Activated B cell treated with CpG ODN at 0.5 μM for 24 hours (primary cell): Measurements from ENCODE around the gene MGAT1. TPM values are rescaled to one million over a fixed set of nuclear protein-coding genes. Genes with fewer than 3 reads are reported as not detected.
A peak's percentile ranks its signal among the peaks of the same experiment; 100 is the strongest.

Experiments
- ATAC-seq: fragments of 200-7000 bp; cut with Tn5 transposase; one replicate; pipeline ENCODE4 v1.10.0; 2021; ENCODE audit warnings: low read depth, mild to moderate bottlenecking, moderate library complexity
- CTCF ChIA-PET: fragments of 350-600 bp; sonication (Branson Sonifier 250); formaldehyde crosslinking; loops from one replicate; lab custom pipeline; 2021; ENCODE audit warnings: antibody characterized with exemption; lab: Charles Lee
- POLR2A ChIA-PET: fragments of 350-600 bp; sonication (Branson Sonifier 250); formaldehyde crosslinking; loops from one replicate; lab custom pipeline; 2021; ENCODE audit warnings: antibody characterized with exemption; lab: Charles Lee
- DNase-seq: peaks from one replicate; pipeline ENCODE4 v3.0.0; 2022
- H3K27ac Mint-ChIP-seq: one replicate; pipeline ENCODE4 v1.8.0; 2020; ENCODE audit warnings: mixed read lengths
- H3K27me3 Mint-ChIP-seq: one replicate; pipeline ENCODE4 v1.8.0; 2021; ENCODE audit warnings: mixed read lengths
- H3K36me3 Mint-ChIP-seq: one replicate; pipeline ENCODE4 v1.8.0; 2021; ENCODE audit warnings: low read depth, mixed read lengths
- H3K4me1 Mint-ChIP-seq: one replicate; pipeline ENCODE4 v1.8.0; 2021; ENCODE audit warnings: mixed read lengths
- H3K4me3 Mint-ChIP-seq: one replicate; pipeline ENCODE4 v1.8.0; 2020; ENCODE audit warnings: mild to moderate bottlenecking, mixed read lengths
- H3K9me3 Mint-ChIP-seq: one replicate; pipeline ENCODE4 v1.8.0; 2020; ENCODE audit warnings: mixed read lengths
- CTCF ChIP-seq: fragments of 200-600 bp; IDR thresholded peaks from one replicate; pipeline ENCODE4 v1.8.0; 2022; ENCODE audit warnings: antibody characterized with exemption, mild to moderate bottlenecking
- intact Hi-C: fragments of 100-400 bp; cut with micrococcal nuclease; formaldehyde crosslinking; loops from one replicate; pipeline ENCODE4 v1.15.1; 2024
- total RNA-seq: library from RNA; stranded (reverse); gene quantifications from 2 replicates; pipeline ENCODE4 v1.2.3, GENCODE V29; 2022

The MGAT1 gene
- total RNA-seq, 1 donor from 2014 or later, result 74.5 TPM

GRCh38 chr5:180797256-180798192 is 5.1 kb downstream of the MGAT1 start:
- peak overlapping the region; percentile 68 for H3K27ac Mint-ChIP-seq
- DNase-seq, result no peak
- H3K36me3 Mint-ChIP-seq, result peaks cover 58% of the 10 kb centered on the region
- ChIA-PET POLR2A (interaction anchor here (1.8 kb wide), 1 partner anchor 34 kb away, joined by 8 read pairs; no protein-coding TSS in a partner anchor), CTCF (no interaction called here)
- TF ChIP-seq CTCF, result no peak
- H3K4me3 Mint-ChIP-seq, result no peak overlapping the region
- no peak for ATAC-seq
- peaks cover 86% of the 10 kb centered on the region for H3K4me1 Mint-ChIP-seq
- H3K9me3 Mint-ChIP-seq, result no peaks in the 10 kb centered on the region
- intact Hi-C loops, result no loop called here
- no peaks in the 10 kb centered on the region for H3K27me3 Mint-ChIP-seq

- intact Hi-C loops, result no loop called here
- Mint-ChIP-seq H3K36me3 (peaks cover 67% of the 10 kb centered on the region), H3K4me3 (no peak overlapping the region)
Observed at GRCh38 chr5:180795771-180796313, 6.8 kb downstream of the MGAT1 start.

GRCh38 chr5:180792965-180793287 is 9.7 kb downstream of the MGAT1 start:
- Mint-ChIP-seq H3K27me3 (no peaks in the 10 kb centered on the region), H3K27ac (peak overlapping the region; percentile 60), H3K4me3 (no peak overlapping the region), H3K36me3 (peaks cover 69% of the 10 kb centered on the region), H3K9me3 (no peaks in the 10 kb centered on the region), H3K4me1 (peaks cover 50% of the 10 kb centered on the region)
- TF ChIP-seq CTCF, result no peak
- POLR2A ChIA-PET, result no interaction called here
- CTCF ChIA-PET, result interaction anchor here (0.9 kb wide), 1 partner anchor 20 kb away, joined by 3 read pairs; no protein-coding TSS in a partner anchor
- ATAC-seq (no peak), DNase-seq (no peak)
- intact Hi-C loops, result no loop called here

More at GRCh38 chr5:180795771-180796313, 6.8 kb downstream of the MGAT1 start:
- POLR2A ChIA-PET, result no interaction called here
- Mint-ChIP-seq H3K27me3 (no peaks in the 10 kb centered on the region), H3K4me1 (peaks cover 77% of the 10 kb centered on the region), H3K9me3 (no peaks in the 10 kb centered on the region), H3K27ac (peak overlapping the region; percentile 54)
- CTCF ChIA-PET, result interaction anchor here (1.5 kb wide), 1 partner anchor 11 kb away, joined by 5 read pairs; no protein-coding TSS in a partner anchor
- DNase-seq (no peak), ATAC-seq (no peak)
- TF ChIP-seq CTCF, result no peak

- no peak overlapping the region for H3K27ac Mint-ChIP-seq
- H3K4me1 Mint-ChIP-seq, result peaks cover 45% of the 10 kb centered on the region
- no peaks in the 10 kb centered on the region for H3K9me3 Mint-ChIP-seq
- no peak for TF ChIP-seq CTCF
- intact Hi-C loops, result no loop called here
- DNase-seq (no peak), ATAC-seq (no peak)
- H3K36me3 Mint-ChIP-seq, result peaks cover 72% of the 10 kb centered on the region
- POLR2A ChIA-PET, result no interaction called here
- no peaks in the 10 kb centered on the region for H3K27me3 Mint-ChIP-seq
- H3K4me3 Mint-ChIP-seq, result no peak overlapping the region
- CTCF ChIA-PET, result interaction anchor here (0.9 kb wide), 1 partner anchor 21 kb away, joined by 3 read pairs; no protein-coding TSS in a partner anchor
Observed at GRCh38 chr5:180792287-180792964, 10.2 kb downstream of the MGAT1 start.
